HEK293 (cell line): Measurements from ENCODE around the gene PARD3B.

Experiments used
- CTCF ChIP-seq: fragments of 450-650 bp; formaldehyde crosslinking; IDR thresholded peaks from 2 replicates; pipeline ENCODE4 v1.5.1; 2016; ENCODE audit warnings: missing biosample characterization, missing genetic modification characterization
- ZBTB7A ChIP-seq: fragments of 450-650 bp; formaldehyde crosslinking; IDR thresholded peaks from 2 replicates; pipeline ENCODE4 v1.5.1; 2016; ENCODE audit warnings: low read depth, missing biosample characterization, missing genetic modification characterization
- ZNF2 ChIP-seq: fragments of 450-650 bp; formaldehyde crosslinking; IDR thresholded peaks from 2 replicates; pipeline ENCODE4 v1.5.1; 2016; ENCODE audit warnings: missing biosample characterization, missing genetic modification characterization

GRCh38 chr2:204578928-204579598 lies 33.8 kb downstream of the PARD3B start:
- TF ChIP-seq ZNF2 (tag by site-specific recombination) = no peak
- no peak for TF ChIP-seq ZBTB7A (tag by site-specific recombination)
- no peak for TF ChIP-seq CTCF
